ENCODE measurements around the gene LARP4B.

- TF ChIP-seq TAF1 (IDR thresholded peaks at IDR 0.05; ENCODE audit: low read depth) = no peak
- TF ChIP-seq CTCF (IDR thresholded peaks at IDR 0.05; ENCODE audit: poor library complexity, severe bottlenecking) = no peak
- no peak for TF ChIP-seq EP300 (conservative IDR thresholded peaks at IDR 0.05; ENCODE audit: poor library complexity, severe bottlenecking)
- TF ChIP-seq EZH2 (IDR thresholded peaks at IDR 0.05; ENCODE audit: borderline replicate concordance, insufficient read depth, low read length, poor library complexity, severe bottlenecking) = no peak
Observed at GRCh38 chr10:782751-783648, 148.5 kb downstream of the LARP4B start.
